ENCODE data around the gene RAB11FIP3. TPM values are rescaled to one million over a fixed set of nuclear protein-coding genes. Genes with fewer than 3 reads are reported as not detected.
"Not testable (repeated sequence)": the region's sequence is repeated elsewhere in the genome, so short reads cannot be mapped to it uniquely, and the experiment has no call there.

RAB11FIP3 gene
- total RNA-seq, 1 donor from 2014 or later: 27.4 TPM

- Histone ChIP-seq H3K4me1 (peaks cover 31% of the 10 kb centered on the region), H3K9me3 (replicated peaks) (no peaks in the 10 kb centered on the region), H3K27ac (replicated peaks) (peak overlapping the region; percentile 75), H3K4me3 (no peak overlapping the region), H3K27me3 (ENCODE audit: low read depth) (no peaks in the 10 kb centered on the region), H3K36me3 (peaks cover 32% of the 10 kb centered on the region)
- TF ChIP-seq, protein P1, sequence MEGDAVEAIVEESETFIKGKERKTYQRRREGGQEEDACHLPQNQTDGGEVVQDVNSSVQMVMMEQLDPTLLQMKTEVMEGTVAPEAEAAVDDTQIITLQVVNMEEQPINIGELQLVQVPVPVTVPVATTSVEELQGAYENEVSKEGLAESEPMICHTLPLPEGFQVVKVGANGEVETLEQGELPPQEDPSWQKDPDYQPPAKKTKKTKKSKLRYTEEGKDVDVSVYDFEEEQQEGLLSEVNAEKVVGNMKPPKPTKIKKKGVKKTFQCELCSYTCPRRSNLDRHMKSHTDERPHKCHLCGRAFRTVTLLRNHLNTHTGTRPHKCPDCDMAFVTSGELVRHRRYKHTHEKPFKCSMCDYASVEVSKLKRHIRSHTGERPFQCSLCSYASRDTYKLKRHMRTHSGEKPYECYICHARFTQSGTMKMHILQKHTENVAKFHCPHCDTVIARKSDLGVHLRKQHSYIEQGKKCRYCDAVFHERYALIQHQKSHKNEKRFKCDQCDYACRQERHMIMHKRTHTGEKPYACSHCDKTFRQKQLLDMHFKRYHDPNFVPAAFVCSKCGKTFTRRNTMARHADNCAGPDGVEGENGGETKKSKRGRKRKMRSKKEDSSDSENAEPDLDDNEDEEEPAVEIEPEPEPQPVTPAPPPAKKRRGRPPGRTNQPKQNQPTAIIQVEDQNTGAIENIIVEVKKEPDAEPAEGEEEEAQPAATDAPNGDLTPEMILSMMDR (IDR thresholded peaks at IDR 0.05; ENCODE audit: borderline replicate concordance): no peak
- no peak for DNase-seq
- intact Hi-C loops (cut with micrococcal nuclease): no loop called here
These were observed 78.0 kb downstream of the RAB11FIP3 start for GRCh38 chr16:503150-504071.

- Histone ChIP-seq H3K27me3 (ENCODE audit: low read depth) (no peaks in the 10 kb centered on the region), H3K9me3 (replicated peaks) (no peaks in the 10 kb centered on the region), H3K4me1 (peaks cover 22% of the 10 kb centered on the region), H3K4me3 (no peak overlapping the region), H3K27ac (replicated peaks) (no peak overlapping the region), H3K36me3 (peaks cover 30% of the 10 kb centered on the region)
- no peak for DNase-seq
- intact Hi-C loops (cut with micrococcal nuclease): no loop called here
- TF ChIP-seq, protein P1 (IDR thresholded peaks at IDR 0.05; ENCODE audit: borderline replicate concordance): no peak
These were observed 80.2 kb downstream of the RAB11FIP3 start for GRCh38 chr16:505479-506245.

GRCh38 chr16:506246-506546, 80.7 kb downstream of the RAB11FIP3 start:
- H3K4me1 ChIP-seq: peaks cover 16% of the 10 kb centered on the region
- H3K4me3 ChIP-seq: no peak overlapping the region
- no peak overlapping the region for H3K27ac ChIP-seq (replicated peaks)
- no peaks in the 10 kb centered on the region for H3K9me3 ChIP-seq (replicated peaks)
- no peaks in the 10 kb centered on the region for H3K27me3 ChIP-seq (ENCODE audit: low read depth)
- no peak for DNase-seq
- intact Hi-C loops (cut with micrococcal nuclease): no loop called here
- H3K36me3 ChIP-seq: peaks cover 30% of the 10 kb centered on the region
- TF ChIP-seq, protein P1 (IDR thresholded peaks at IDR 0.05; ENCODE audit: borderline replicate concordance): no peak

GRCh38 chr16:507527-507926, 82.1 kb downstream of the RAB11FIP3 start:
- intact Hi-C loops (cut with micrococcal nuclease); H3K27ac ChIP-seq (replicated peaks); H3K4me3 ChIP-seq; H3K9me3 ChIP-seq (replicated peaks); H3K4me1 ChIP-seq; H3K27me3 ChIP-seq (ENCODE audit: low read depth); DNase-seq: not testable (repeated sequence)
- peaks cover 30% of the 10 kb centered on the region for H3K36me3 ChIP-seq

DNA sequence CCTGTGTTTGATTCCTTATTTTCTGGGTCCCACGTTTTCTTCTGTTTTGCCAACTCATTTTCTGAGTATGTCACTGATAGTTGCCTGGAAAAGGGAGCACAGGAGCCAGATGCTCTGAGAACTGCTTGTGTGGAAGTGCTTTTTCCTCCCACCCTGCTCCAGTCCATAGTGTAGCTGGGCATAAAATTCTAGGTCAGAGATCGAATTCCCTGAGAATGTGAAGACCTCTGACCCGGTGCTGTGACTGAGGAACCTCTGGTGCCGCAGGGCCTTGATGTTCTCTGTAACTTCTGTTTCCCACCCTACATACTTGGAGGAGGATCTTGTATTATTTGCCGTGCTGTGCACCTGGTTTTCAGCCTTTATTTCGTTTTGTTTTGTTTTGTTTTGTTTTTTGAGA, 82.5 kb downstream of the RAB11FIP3 start:
- H3K4me3 ChIP-seq: no peak overlapping the region
- H3K4me1 ChIP-seq: peaks cover 3% of the 10 kb centered on the region
- DNase-seq: no peak
- no peak overlapping the region for H3K27ac ChIP-seq (replicated peaks)
- H3K9me3 ChIP-seq (replicated peaks): no peaks in the 10 kb centered on the region
- H3K27me3 ChIP-seq (ENCODE audit: low read depth): no peaks in the 10 kb centered on the region
- TF ChIP-seq, protein P1 (IDR thresholded peaks at IDR 0.05; ENCODE audit: borderline replicate concordance): no peak
- peaks cover 30% of the 10 kb centered on the region for H3K36me3 ChIP-seq
- intact Hi-C loops (cut with micrococcal nuclease): no loop called here
